ENCODE results near the gene AP1M1.

GRCh38 chr19:16226878-16227836 is 29.4 kb downstream of the AP1M1 start:
- TF ChIP-seq CTCF (IDR thresholded peaks at IDR 0.05; ENCODE audit: insufficient read depth, low read length) (no peak), POLR2AphosphoS5 (IDR thresholded peaks at IDR 0.05; ENCODE audit: low read depth) (no peak), GABPA (IDR thresholded peaks at IDR 0.05; ENCODE audit: low read depth) (no peak)
- TF ChIP-seq, protein P1, sequence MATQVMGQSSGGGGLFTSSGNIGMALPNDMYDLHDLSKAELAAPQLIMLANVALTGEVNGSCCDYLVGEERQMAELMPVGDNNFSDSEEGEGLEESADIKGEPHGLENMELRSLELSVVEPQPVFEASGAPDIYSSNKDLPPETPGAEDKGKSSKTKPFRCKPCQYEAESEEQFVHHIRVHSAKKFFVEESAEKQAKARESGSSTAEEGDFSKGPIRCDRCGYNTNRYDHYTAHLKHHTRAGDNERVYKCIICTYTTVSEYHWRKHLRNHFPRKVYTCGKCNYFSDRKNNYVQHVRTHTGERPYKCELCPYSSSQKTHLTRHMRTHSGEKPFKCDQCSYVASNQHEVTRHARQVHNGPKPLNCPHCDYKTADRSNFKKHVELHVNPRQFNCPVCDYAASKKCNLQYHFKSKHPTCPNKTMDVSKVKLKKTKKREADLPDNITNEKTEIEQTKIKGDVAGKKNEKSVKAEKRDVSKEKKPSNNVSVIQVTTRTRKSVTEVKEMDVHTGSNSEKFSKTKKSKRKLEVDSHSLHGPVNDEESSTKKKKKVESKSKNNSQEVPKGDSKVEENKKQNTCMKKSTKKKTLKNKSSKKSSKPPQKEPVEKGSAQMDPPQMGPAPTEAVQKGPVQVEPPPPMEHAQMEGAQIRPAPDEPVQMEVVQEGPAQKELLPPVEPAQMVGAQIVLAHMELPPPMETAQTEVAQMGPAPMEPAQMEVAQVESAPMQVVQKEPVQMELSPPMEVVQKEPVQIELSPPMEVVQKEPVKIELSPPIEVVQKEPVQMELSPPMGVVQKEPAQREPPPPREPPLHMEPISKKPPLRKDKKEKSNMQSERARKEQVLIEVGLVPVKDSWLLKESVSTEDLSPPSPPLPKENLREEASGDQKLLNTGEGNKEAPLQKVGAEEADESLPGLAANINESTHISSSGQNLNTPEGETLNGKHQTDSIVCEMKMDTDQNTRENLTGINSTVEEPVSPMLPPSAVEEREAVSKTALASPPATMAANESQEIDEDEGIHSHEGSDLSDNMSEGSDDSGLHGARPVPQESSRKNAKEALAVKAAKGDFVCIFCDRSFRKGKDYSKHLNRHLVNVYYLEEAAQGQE (IDR thresholded peaks at IDR 0.05; ENCODE audit: insufficient replicate concordance, low read depth) = no peak
